HCT116 (cell line): ENCODE measurements around the gene CAMKMT.

Source experiments
- POLR2A ChIP-seq: IDR thresholded peaks from 2 replicates; pipeline ENCODE4 v1.7.0; 2011; ENCODE audit warnings: borderline replicate concordance; ENCODE audit not compliant: insufficient read depth, insufficient read length; ENCODE audit errors: extremely low read depth
- POLR2AphosphoS5 ChIP-seq: IDR thresholded peaks from 2 replicates; pipeline ENCODE4 v1.6.1; 2011; ENCODE audit warnings: mild to moderate bottlenecking, low read depth, low read length, moderate library complexity
- SP1 ChIP-seq: IDR thresholded peaks from 2 replicates; pipeline ENCODE4 v1.6.1; 2012; ENCODE audit warnings: low read depth
- ZFX ChIP-seq: fragments of 450-650 bp; IDR thresholded peaks from 2 replicates; pipeline ENCODE4 v1.6.1; 2017
- ZNF274 ChIP-seq: fragments of 200-500 bp; sonication (Bioruptor generic); IDR thresholded peaks from 2 replicates; pipeline ENCODE4 v1.6.1; 2014; ENCODE audit warnings: mild to moderate bottlenecking, low read depth, low read length, inconsistent platforms
- TF ChIP-seq, protein P1 (sequence below), 3 experiments: fragments of 200-600 bp in 1 of 3; sonication (generic) in 1 of 3; IDR thresholded peaks in 2 of 3; conservative IDR thresholded peaks in 1 of 3; 2 replicates each; pipeline ENCODE4 v1.5.1; 2012 to 2017; ENCODE audit warnings: low read depth in 2 of 3, low read length in 2 of 3, antibody characterized with exemption in 1 of 3, borderline replicate concordance in 1 of 3, control low read depth in 1 of 3, mild to moderate bottlenecking in 1 of 3, mixed read lengths in 1 of 3, mixed run types in 1 of 3, moderate library complexity in 1 of 3; ENCODE audit not compliant: insufficient read depth in 1 of 3
- TF ChIP-seq, protein P2 (sequence below): IDR thresholded peaks from 2 replicates; pipeline ENCODE4 v1.6.1; 2012; ENCODE audit warnings: low read depth

DNA sequence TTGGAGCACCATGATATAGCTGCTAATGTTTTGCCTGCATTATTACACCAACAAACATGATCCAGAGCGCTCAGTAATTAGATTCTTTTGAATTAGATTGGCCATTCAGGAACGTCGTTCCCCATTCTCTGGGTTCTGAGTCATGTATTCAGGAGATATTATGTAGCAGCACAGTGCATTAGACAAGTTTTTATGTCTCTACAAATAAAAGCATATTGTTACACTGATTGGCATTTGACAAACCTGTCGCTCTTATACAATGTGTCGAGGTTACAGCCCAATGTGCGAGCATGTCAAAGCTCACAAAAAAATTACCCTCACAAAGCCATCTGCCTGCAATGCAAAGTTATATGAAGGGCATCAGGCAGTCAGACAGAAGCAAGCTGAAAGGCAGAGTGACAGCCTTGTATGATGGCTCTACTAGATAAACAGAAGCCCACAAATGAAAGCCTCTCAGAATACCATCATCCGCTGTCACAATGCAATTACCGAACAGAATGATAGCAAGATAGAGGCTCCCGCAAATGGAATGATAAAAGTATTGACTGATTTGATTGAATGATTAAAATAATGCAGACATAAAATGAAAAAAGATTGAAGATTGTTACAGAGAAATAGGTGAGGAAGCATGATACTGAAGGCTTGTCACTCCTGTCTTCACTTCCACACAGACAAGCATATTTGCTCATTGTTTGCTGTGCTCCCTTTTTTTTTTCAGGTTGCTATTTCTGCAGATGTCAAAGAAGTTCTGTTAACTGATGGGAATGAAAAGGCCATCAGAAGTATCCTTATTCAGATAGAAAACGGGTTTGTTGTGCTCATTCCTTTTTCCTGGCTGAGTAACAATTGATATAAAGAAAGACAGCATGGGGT is 345.2 kb downstream of the CAMKMT start:
- no peak for TF ChIP-seq ZNF274
- TF ChIP-seq, protein P1, sequence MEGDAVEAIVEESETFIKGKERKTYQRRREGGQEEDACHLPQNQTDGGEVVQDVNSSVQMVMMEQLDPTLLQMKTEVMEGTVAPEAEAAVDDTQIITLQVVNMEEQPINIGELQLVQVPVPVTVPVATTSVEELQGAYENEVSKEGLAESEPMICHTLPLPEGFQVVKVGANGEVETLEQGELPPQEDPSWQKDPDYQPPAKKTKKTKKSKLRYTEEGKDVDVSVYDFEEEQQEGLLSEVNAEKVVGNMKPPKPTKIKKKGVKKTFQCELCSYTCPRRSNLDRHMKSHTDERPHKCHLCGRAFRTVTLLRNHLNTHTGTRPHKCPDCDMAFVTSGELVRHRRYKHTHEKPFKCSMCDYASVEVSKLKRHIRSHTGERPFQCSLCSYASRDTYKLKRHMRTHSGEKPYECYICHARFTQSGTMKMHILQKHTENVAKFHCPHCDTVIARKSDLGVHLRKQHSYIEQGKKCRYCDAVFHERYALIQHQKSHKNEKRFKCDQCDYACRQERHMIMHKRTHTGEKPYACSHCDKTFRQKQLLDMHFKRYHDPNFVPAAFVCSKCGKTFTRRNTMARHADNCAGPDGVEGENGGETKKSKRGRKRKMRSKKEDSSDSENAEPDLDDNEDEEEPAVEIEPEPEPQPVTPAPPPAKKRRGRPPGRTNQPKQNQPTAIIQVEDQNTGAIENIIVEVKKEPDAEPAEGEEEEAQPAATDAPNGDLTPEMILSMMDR (IDR thresholded peaks at IDR 0.05 in 2 of 3, conservative IDR thresholded peaks at IDR 0.05 in 1 of 3; ENCODE audit: borderline replicate concordance in 1 of 3, insufficient read depth in 1 of 3, low read depth in 2 of 3, low read length in 2 of 3) = no peak
- no peak for TF ChIP-seq SP1
- TF ChIP-seq ZFX = no peak
- TF ChIP-seq, protein P2, sequence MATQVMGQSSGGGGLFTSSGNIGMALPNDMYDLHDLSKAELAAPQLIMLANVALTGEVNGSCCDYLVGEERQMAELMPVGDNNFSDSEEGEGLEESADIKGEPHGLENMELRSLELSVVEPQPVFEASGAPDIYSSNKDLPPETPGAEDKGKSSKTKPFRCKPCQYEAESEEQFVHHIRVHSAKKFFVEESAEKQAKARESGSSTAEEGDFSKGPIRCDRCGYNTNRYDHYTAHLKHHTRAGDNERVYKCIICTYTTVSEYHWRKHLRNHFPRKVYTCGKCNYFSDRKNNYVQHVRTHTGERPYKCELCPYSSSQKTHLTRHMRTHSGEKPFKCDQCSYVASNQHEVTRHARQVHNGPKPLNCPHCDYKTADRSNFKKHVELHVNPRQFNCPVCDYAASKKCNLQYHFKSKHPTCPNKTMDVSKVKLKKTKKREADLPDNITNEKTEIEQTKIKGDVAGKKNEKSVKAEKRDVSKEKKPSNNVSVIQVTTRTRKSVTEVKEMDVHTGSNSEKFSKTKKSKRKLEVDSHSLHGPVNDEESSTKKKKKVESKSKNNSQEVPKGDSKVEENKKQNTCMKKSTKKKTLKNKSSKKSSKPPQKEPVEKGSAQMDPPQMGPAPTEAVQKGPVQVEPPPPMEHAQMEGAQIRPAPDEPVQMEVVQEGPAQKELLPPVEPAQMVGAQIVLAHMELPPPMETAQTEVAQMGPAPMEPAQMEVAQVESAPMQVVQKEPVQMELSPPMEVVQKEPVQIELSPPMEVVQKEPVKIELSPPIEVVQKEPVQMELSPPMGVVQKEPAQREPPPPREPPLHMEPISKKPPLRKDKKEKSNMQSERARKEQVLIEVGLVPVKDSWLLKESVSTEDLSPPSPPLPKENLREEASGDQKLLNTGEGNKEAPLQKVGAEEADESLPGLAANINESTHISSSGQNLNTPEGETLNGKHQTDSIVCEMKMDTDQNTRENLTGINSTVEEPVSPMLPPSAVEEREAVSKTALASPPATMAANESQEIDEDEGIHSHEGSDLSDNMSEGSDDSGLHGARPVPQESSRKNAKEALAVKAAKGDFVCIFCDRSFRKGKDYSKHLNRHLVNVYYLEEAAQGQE = no peak
- TF ChIP-seq POLR2A = no peak
- no peak for TF ChIP-seq POLR2AphosphoS5
